HFF-Myc (cell line): ENCODE measurements around the gene PUS1.
"Not testable (repeated sequence)": the region's sequence is repeated elsewhere in the genome, so short reads cannot be mapped to it uniquely, and the experiment has no call there.

Source experiments
- DNase-seq: peaks from one replicate; pipeline ENCODE4 v3.0.0-alpha.2; 2011; ENCODE audit warnings: low read depth; ENCODE audit errors: extremely low read depth
- H3K4me3 ChIP-seq: replicated peaks from 2 replicates; pipeline ENCODE4 v1.5.1; 2011; ENCODE audit warnings: low read depth, mild to moderate bottlenecking, control low read depth, low read length
- CTCF ChIP-seq: IDR thresholded peaks from 2 replicates; pipeline ENCODE4 v1.5.1; 2012; ENCODE audit warnings: mild to moderate bottlenecking, low read depth, low read length, control low read depth; ENCODE audit errors: missing control alignments

Gene PUS1

GRCh38 chr12:131984334-131984733, 55.3 kb downstream of the PUS1 start:
- TF ChIP-seq CTCF = no peak
- no peak for DNase-seq
- H3K4me3 ChIP-seq = no peak overlapping the region

GRCh38 chr12:131985510-131985875, 56.4 kb downstream of the PUS1 start:
- H3K4me3 ChIP-seq, DNase-seq: not testable (repeated sequence)

- TF ChIP-seq CTCF = no peak
- H3K4me3 ChIP-seq = no peak overlapping the region
- DNase-seq = no peak
Measured at GRCh38 chr12:131986361-131986760, 57.3 kb downstream of the PUS1 start.

GRCh38 chr12:131986910-131987309, 57.8 kb downstream of the PUS1 start:
- no peak overlapping the region for H3K4me3 ChIP-seq
- no peak for DNase-seq
- no peak for TF ChIP-seq CTCF

GRCh38 chr12:131987552-131987951, 58.5 kb downstream of the PUS1 start:
- TF ChIP-seq CTCF = no peak
- no peak overlapping the region for H3K4me3 ChIP-seq

GRCh38 chr12:131988054-131988796, 59.1 kb downstream of the PUS1 start:
- H3K4me3 ChIP-seq = no peak overlapping the region
- no peak for TF ChIP-seq CTCF
- no peak for DNase-seq

More at GRCh38 chr12:131987552-131987951, 58.5 kb downstream of the PUS1 start:
- no peak for DNase-seq

GRCh38 chr12:131989021-131989420, 59.9 kb downstream of the PUS1 start:
- DNase-seq = no peak
- no peak for TF ChIP-seq CTCF
- H3K4me3 ChIP-seq = no peak overlapping the region
